Heart right ventricle (tissue), 16 donors: ENCODE measurements around the gene MARK3. TPM values are rescaled to one million over a fixed set of nuclear protein-coding genes. Genes with fewer than 3 reads are reported as not detected.

Experiments used
- ATAC-seq, 8 donors: fragments of 200-7000 bp; cut with Tn5 transposase; one replicate each; pipeline ENCODE4 v1.9.1; 2020; ENCODE audit warnings: mild to moderate bottlenecking in 8 of 8, moderate library complexity in 8 of 8, moderate number of reproducible peaks in 1 of 8
- DNase-seq, 2 donors: peaks; one replicate each; pipeline ENCODE4 v3.0.0-alpha.2; 2020
- H3K27ac ChIP-seq, 10 donors: fragments of 200-600 bp; sonication (generic) in 2 of 10; one replicate each; pipeline versions ENCODE4 v1.5.0 to v1.8.0; 2020 to 2022; ENCODE audit warnings: mild to moderate bottlenecking in 3 of 10
- H3K27me3 ChIP-seq, 7 donors: fragments of 200-600 bp; one replicate each; pipeline ENCODE4 v1.8.0; 2021 to 2022; ENCODE audit warnings: mild to moderate bottlenecking in 2 of 7
- H3K36me3 ChIP-seq, 9 donors: fragments of 200-600 bp; sonication (generic) in 1 of 9; one replicate each; pipeline versions ENCODE4 v1.5.0 to v1.8.0; 2020 to 2022; ENCODE audit warnings: mild to moderate bottlenecking in 2 of 9
- H3K4me1 ChIP-seq, 9 donors: fragments of 200-600 bp; sonication (generic) in 1 of 9; one replicate each; pipeline versions ENCODE4 v1.5.0 to v1.8.0; 2020 to 2022; ENCODE audit warnings: mild to moderate bottlenecking in 4 of 9
- H3K4me3 ChIP-seq, 10 donors: fragments of 200-600 bp; sonication (generic) in 2 of 10; one replicate each; pipeline versions ENCODE4 v1.5.0 to v1.8.0; 2020 to 2022; ENCODE audit warnings: mild to moderate bottlenecking in 7 of 10, moderate library complexity in 2 of 10
- H3K9me3 ChIP-seq, 11 donors: fragments of 200-600 bp in 10 of 11; sonication (generic) in 2 of 11; one replicate each; pipeline versions ENCODE4 v1.5.0 to v1.8.0; 2013 to 2022; ENCODE audit warnings: mild to moderate bottlenecking in 2 of 11, control low read depth in 1 of 11, moderate library complexity in 1 of 11
- CTCF ChIP-seq, 9 donors: fragments of 200-600 bp; sonication (generic) in 2 of 9; IDR thresholded peaks; one replicate each; pipeline versions ENCODE4 v1.5.0 to v1.8.0; 2021 to 2022; ENCODE audit warnings: antibody characterized with exemption in 9 of 9, mild to moderate bottlenecking in 5 of 9, moderate library complexity in 1 of 9
- WGBS, 2 donors: extraction: QIAGEN DNeasy Blood & Tissue Kit; methylation state at CpG; one replicate each; pipeline ENCODE4 v1.1.7; 2013; ENCODE audit warnings: inconsistent platforms in 1 of 2; 5-methylcytosine and 5-hydroxymethylcytosine counted together
- intact Hi-C, 10 donors: fragments of 100-400 bp; cut with DNase I; formaldehyde crosslinking; loops; one replicate each; pipeline versions ENCODE4 v1.11.1 to v1.14.2; 2022
- polyA plus RNA-seq, 2 donors: library from polyadenylated mRNA; stranded (reverse); fragments of 200-250 nt; gene quantifications; one replicate each; pipeline ENCODE4 v1.2.3, GENCODE V29; 2013
- total RNA-seq, 10 donors: library from RNA; stranded (reverse); fragmentation: NEBNext Ultra II Directional in 3 of 10; extraction: Animal tissue kit (Norgen Biotek cat#: 25700) in 3 of 10; gene quantifications; one replicate each; pipeline versions ENCODE4 v1.2.1 to v1.2.4, GENCODE V29; 2021 to 2023
- donor health status: Arrhythmogenic right ventricular cardiomyopathy.
- donor health status: ischemic (EF 13 %, LVEDD 7.1; RV severe dilation, severe dysfunction).
- donor health status: healthy with polysubstance abuse.
- donor health status: DM: no; HTN: yes; CAD: no.
- donor health status: DM: no; HTN: no; CAD: no.
- donor health status: ischemic (EF 25% LVEDD 6.9; RV normal size, moderate dysfunction).
- donor health status: ischemic (EF 25% LVEDD 5.7; RV mildly dilated, moderate dysfunction).
- donor health status: healthy.
- donor health status: DM: yes; HTN: yes; CAD: no.
- donor health status: Ischemic cardiomyopathy.
- donor health status: ischemic (EF 35%, LVEDD 5.7; RV mildly dilated, moderate dysfunction).
- donor health status: nonischemic (EF 11% LVEDD 7.7; RV severe dilation, severe dysfunction).
- donor health status: DM: yes; HTN: yes; CAD: no.
- donor health status: PGD.
- donor health status: ischemic (EF 29% LVEDD 5.4; RV normal size, mild dysfunction).
- donor health status: nonischemic (EF 23%, LVEDD 6.1; RV moderate dilation, normal function).

Gene MARK3
- total and polyA plus RNA-seq, 12 donors = 62.3 to 246 (median 77.1) TPM

DNA sequence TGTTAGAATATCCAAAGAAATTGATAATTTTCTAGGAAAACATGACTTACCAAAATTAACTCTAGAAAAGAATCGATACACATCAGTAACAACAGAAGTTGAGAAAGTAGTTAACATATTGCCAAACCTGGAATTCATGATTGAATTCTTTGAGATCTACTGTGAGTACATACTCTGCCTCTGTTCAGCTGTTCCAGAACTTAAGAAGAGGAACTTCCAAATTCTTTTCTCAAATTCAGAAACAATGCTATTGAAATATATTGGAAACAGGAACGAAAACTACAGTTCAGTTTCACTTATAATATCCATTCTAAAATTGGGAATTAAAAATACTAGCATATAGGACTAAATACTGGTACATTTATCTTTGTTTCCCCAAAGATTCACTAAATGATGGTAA is 57.9 kb downstream of the MARK3 start:
- ATAC-seq (no peak), DNase-seq (no peak)
- Histone ChIP-seq H3K4me3 (no peak overlapping the region), H3K9me3 (no peaks in the 10 kb centered on the region), H3K27ac (peak overlapping the region in 1 of 10 donors; percentile 10), H3K4me1 (peaks cover 6 to 48% (median 38%) of the 10 kb centered on the region in 9 donors), H3K36me3 (peaks cover 0 to 40% (median 0%) of the 10 kb centered on the region in 9 donors), H3K27me3 (no peaks in the 10 kb centered on the region)
- no peak for TF ChIP-seq CTCF (IDR thresholded peaks at IDR 0.05)
- intact Hi-C loops = loop anchor here in 1 of 10 donors (10.0 kb wide), 1 partner anchor 618 kb away; no protein-coding TSS in a partner anchor
- 91 to 93% methylated on average over 2 of the region's 2 CpGs for WGBS, 2 donors

DNA sequence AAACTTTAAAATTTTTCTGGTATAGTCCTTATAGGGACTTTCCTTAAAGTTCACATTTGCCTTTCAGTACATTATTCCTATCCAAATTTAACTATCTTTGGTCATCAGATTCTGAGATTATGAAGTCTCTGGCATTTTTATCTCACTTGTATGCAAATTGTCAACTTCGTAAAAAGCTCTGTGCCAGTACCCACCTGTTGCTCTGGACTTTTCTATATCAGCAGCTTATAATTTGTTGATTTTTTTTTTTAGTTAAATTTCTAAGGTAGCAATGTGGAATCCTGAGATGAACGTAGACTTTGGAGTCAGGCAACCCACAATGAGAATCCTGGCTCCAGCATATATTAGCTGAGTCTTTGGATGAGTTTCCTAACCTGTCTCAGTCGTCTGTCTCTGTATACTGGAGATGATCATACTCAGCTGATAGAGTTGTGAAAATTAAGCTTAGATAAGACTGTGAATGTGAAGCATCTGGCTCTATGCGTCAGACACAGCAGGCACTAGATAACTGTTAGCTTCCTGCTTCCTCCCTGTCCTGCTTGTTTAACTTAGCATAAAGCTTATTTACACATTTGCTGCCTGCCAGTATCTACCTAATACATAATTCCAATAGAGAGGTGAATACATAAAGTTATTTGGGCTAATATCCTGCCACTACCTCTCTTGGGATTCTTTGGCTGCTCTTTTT is 59.8 kb downstream of the MARK3 start:
- no peak for TF ChIP-seq CTCF (IDR thresholded peaks at IDR 0.05)
- 34 to 48% methylated on average over 4 of the region's 4 CpGs for WGBS, 2 donors
- Histone ChIP-seq H3K36me3 (peaks cover 0 to 24% (median 0%) of the 10 kb centered on the region in 9 donors), H3K9me3 (no peaks in the 10 kb centered on the region), H3K4me1 (peaks cover 7 to 67% (median 53%) of the 10 kb centered on the region in 9 donors), H3K27ac (peak overlapping the region in 6 of 10 donors; percentile 5 to 52 (median 24)), H3K27me3 (no peaks in the 10 kb centered on the region), H3K4me3 (no peak overlapping the region)
- ATAC-seq = peak in 4 of 8 donors; percentile 47 to 84 (median 70)
- no peak for DNase-seq
- intact Hi-C loops = loop anchor here in 4 of 10 donors (5.0 to 10.0 kb wide), 3 partner anchors 53 to 620 kb away; partner anchors contain the start of gene MARK3 (in 1 of the 4)

DNA sequence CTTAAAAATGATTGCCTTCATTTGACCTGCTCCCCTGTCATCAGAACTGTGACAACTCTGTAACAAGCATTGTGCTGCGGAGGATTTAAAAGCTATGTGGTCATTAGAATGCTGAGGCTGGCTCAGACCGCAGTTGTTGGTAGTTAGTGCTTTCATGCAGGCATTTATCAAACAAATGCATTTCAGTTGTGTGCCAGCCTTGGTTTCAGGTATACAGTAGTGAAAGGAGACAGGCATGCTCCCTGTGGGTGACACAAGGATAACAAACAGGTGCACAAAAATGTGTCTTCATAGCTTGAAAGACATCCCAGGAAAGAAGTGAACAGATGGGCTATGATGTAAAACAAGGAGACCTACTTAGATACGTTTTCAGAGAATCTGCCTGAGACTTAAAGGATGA is 60.6 kb downstream of the MARK3 start:
- ATAC-seq (peak in 1 of 8 donors; percentile 45), DNase-seq (no peak)
- 56 to 61% methylated on average over 3 of the region's 3 CpGs for WGBS, 2 donors
- intact Hi-C loops = loop anchor here in 4 of 10 donors (5.0 to 10.0 kb wide), 3 partner anchors 54 to 621 kb away; partner anchors contain the start of gene MARK3 (in 1 of the 4)
- Histone ChIP-seq H3K27me3 (no peaks in the 10 kb centered on the region), H3K4me3 (no peak overlapping the region), H3K36me3 (peaks cover 0 to 17% (median 0%) of the 10 kb centered on the region in 9 donors), H3K9me3 (no peaks in the 10 kb centered on the region), H3K4me1 (peaks cover 7 to 71% (median 58%) of the 10 kb centered on the region in 9 donors), H3K27ac (peak overlapping the region in 5 of 10 donors; percentile 5 to 52 (median 26))
- TF ChIP-seq CTCF (IDR thresholded peaks at IDR 0.05) = no peak

DNA sequence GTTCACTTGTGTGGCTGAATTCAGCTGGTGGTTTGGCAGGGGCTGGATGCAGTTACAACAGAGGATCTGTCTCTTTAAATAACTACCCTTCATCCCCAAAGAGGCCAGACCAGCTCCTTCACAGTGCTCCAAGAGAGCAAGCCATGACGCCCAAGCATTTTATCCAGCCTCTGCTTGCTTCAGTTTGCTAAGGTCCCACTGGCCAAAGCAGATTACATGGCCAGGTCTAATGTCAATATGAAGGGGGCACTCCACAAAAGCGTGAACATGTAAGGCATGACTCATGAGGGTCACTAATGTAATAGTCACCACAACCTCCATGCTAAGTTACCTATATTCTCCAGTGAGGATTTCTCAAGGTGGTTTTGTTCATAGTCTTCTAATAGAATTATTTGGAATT is 62.9 kb downstream of the MARK3 start:
- peak in 3 of 8 donors; percentile 18 to 46 (median 23) for ATAC-seq
- intact Hi-C loops = loop anchor here in 4 of 10 donors (5.0 to 10.0 kb wide), 3 partner anchors 56 to 623 kb away; partner anchors contain the start of gene MARK3 (in 1 of the 4)
- H3K4me1 ChIP-seq = peaks cover 7 to 65% (median 49%) of the 10 kb centered on the region in 9 donors
- no peak for DNase-seq
- no peaks in the 10 kb centered on the region for H3K9me3 ChIP-seq
- H3K27ac ChIP-seq = peak overlapping the region in 1 of 10 donors; percentile 17
- 67 to 70% methylated on average over 2 of the region's 2 CpGs for WGBS, 2 donors
- H3K27me3 ChIP-seq = no peaks in the 10 kb centered on the region
- peaks cover 0 to 20% (median 0%) of the 10 kb centered on the region in 9 donors for H3K36me3 ChIP-seq
- H3K4me3 ChIP-seq = no peak overlapping the region
- no peak for TF ChIP-seq CTCF (IDR thresholded peaks at IDR 0.05)
